ENCODE data around the gene DNAH6. TPM values are rescaled to one million over a fixed set of nuclear protein-coding genes. Genes with fewer than 3 reads are reported as not detected.
A peak's percentile ranks its signal among the peaks of the same experiment; 100 is the strongest.
"Not testable (repeated sequence)": the region's sequence is repeated elsewhere in the genome, so short reads cannot be mapped to it uniquely, and the experiment has no call there.

The DNAH6 gene
- total and polyA plus RNA-seq, 2 of the 13 experiments (the other 11 are each of a cell fraction or from before 2014, with no cell fraction given), result 0.01 TPM; not detected in 1

- ChIA-PET CTCF (ENCODE audit: low intra/inter-chr PET ratio, low total read pairs) (no interaction called here), POLR2A (no interaction called here)
- DNase-seq (ENCODE audit: low spot score) (no peak), FAIRE-seq (no peak), ATAC-seq (no peak)
- Histone ChIP-seq H3K4me3 (replicated peaks in 1 of 3; ENCODE audit: insufficient read depth in 1 of 3, low read depth in 2 of 3, low read length in 3 of 3) (no peak overlapping the region), H2AFZ (ENCODE audit: low read length) (no peak overlapping the region), H3K27me3 (ENCODE audit: control insufficient read depth in 1 of 2, insufficient read depth in 2 of 2, low read length in 2 of 2) (no peaks in the 10 kb centered on the region), H4K20me1 (ENCODE audit: insufficient read depth, low read length) (no peaks in the 10 kb centered on the region), H3K9me3 (ENCODE audit: low read length) (peaks cover 20% of the 10 kb centered on the region), H3K36me3 (replicated peaks in 1 of 2; ENCODE audit: control insufficient read depth in 1 of 2, insufficient read depth in 2 of 2, low read length in 2 of 2) (no peaks in the 10 kb centered on the region), H3K79me2 (ENCODE audit: insufficient read depth, low read length) (no peaks in the 10 kb centered on the region), H3K9ac (ENCODE audit: insufficient read depth, low read depth, low read length) (no peak overlapping the region), H3K4me2 (ENCODE audit: low read depth, low read length) (no peak overlapping the region), H3K4me1 (ENCODE audit: insufficient read depth, low read length) (no peaks in the 10 kb centered on the region), H3K27ac (ENCODE audit: extremely low read length, insufficient read depth, low read length) (no peak overlapping the region)
- 0% methylated on average over 1 of the region's 1 CpG for WGBS (ENCODE audit: low lambda C conversion rate)
- intact Hi-C loops (cut with micrococcal nuclease; ENCODE audit: unreplicated experiment), result no loop called here
- in situ Hi-C loops (cut with HindIII; ENCODE audit: extremely low pct_ligation_motif_present, low pct_unique_long_range_greater_than_20kb), result no loop called here
- TF ChIP-seq ZNF260 (CRISPR knock-in tag; IDR thresholded peaks at IDR 0.05; ENCODE audit: borderline replicate concordance, low read depth) (no peak), MAFF (IDR thresholded peaks at IDR 0.05; ENCODE audit: low read depth, low read length) (peak; percentile 23; the same call in 1 of the 2 replicates), MAFK (conservative IDR thresholded peaks at IDR 0.05 in 1 of 2, IDR thresholded peaks at IDR 0.05 in 1 of 2; ENCODE audit: low read length in 2 of 2) (peak; percentile 12 to 45; a peak in 2 of 4 replicates)
- no TSS peak for BruUV-seq (replicated peaks)
These were observed 254.0 kb downstream of the DNAH6 start for GRCh38 chr2:84770280-84770679.

- DNase-seq (ENCODE audit: low spot score) (no peak), ATAC-seq (no peak), FAIRE-seq (no peak)
- intact Hi-C loops (cut with micrococcal nuclease; ENCODE audit: unreplicated experiment) (no loop called here), in situ Hi-C loops (cut with HindIII; ENCODE audit: extremely low pct_ligation_motif_present, low pct_unique_long_range_greater_than_20kb) (no loop called here)
- ChIA-PET CTCF (ENCODE audit: low intra/inter-chr PET ratio, low total read pairs) (no interaction called here), POLR2A (no interaction called here)
- BruUV-seq (replicated peaks), result no TSS peak
- TF ChIP-seq HOXA3 (CRISPR knock-in tag; IDR thresholded peaks at IDR 0.05), result no peak
- no peak for TF ChIP-seq ZNF562 (CRISPR knock-in tag; IDR thresholded peaks at IDR 0.05; ENCODE audit: borderline replicate concordance)
- no peak for TF ChIP-seq NCOA5 (CRISPR knock-in tag; IDR thresholded peaks at IDR 0.05)
- H3K4me3 ChIP-seq (replicated peaks in 1 of 3; ENCODE audit: insufficient read depth in 1 of 3, low read depth in 2 of 3, low read length in 3 of 3), result no peak overlapping the region
- H3K79me2 ChIP-seq (ENCODE audit: insufficient read depth, low read length), result no peaks in the 10 kb centered on the region
- H3K27me3 ChIP-seq (ENCODE audit: control insufficient read depth in 1 of 2, insufficient read depth in 2 of 2, low read length in 2 of 2), result no peaks in the 10 kb centered on the region
- H3K9me3 ChIP-seq (ENCODE audit: low read length), result peaks cover 24% of the 10 kb centered on the region
- H3K36me3 ChIP-seq (replicated peaks in 1 of 2; ENCODE audit: control insufficient read depth in 1 of 2, insufficient read depth in 2 of 2, low read length in 2 of 2), result no peaks in the 10 kb centered on the region
- H4K20me1 ChIP-seq (ENCODE audit: insufficient read depth, low read length), result no peaks in the 10 kb centered on the region
- H3K4me2 ChIP-seq (ENCODE audit: low read depth, low read length), result no peak overlapping the region
- H3K4me1 ChIP-seq (ENCODE audit: insufficient read depth, low read length), result no peaks in the 10 kb centered on the region
- 2% methylated on average over 1 of the region's 1 CpG for WGBS (ENCODE audit: low lambda C conversion rate)
- H3K9ac ChIP-seq (ENCODE audit: insufficient read depth, low read depth, low read length), result no peak overlapping the region
- no peak overlapping the region for H3K27ac ChIP-seq (ENCODE audit: extremely low read length, insufficient read depth, low read length)
- H2AFZ ChIP-seq (ENCODE audit: low read length), result no peak overlapping the region
These were observed 255.0 kb downstream of the DNAH6 start for GRCh38 chr2:84771251-84771650.

- H3K79me2 ChIP-seq (ENCODE audit: insufficient read depth, low read length); intact Hi-C loops (cut with micrococcal nuclease; ENCODE audit: unreplicated experiment); H3K9ac ChIP-seq (ENCODE audit: insufficient read depth, low read depth, low read length); POLR2A ChIA-PET; CTCF ChIA-PET (ENCODE audit: low intra/inter-chr PET ratio, low total read pairs); FAIRE-seq; H4K20me1 ChIP-seq (ENCODE audit: insufficient read depth, low read length); H3K4me1 ChIP-seq (ENCODE audit: insufficient read depth, low read length); H2AFZ ChIP-seq (ENCODE audit: low read length); H3K27me3 ChIP-seq (ENCODE audit: control insufficient read depth in 1 of 2, insufficient read depth in 2 of 2, low read length in 2 of 2); in situ Hi-C loops (cut with HindIII; ENCODE audit: extremely low pct_ligation_motif_present, low pct_unique_long_range_greater_than_20kb); BruUV-seq (replicated peaks); H3K27ac ChIP-seq (ENCODE audit: extremely low read length, insufficient read depth, low read length); H3K36me3 ChIP-seq (replicated peaks in 1 of 2; ENCODE audit: control insufficient read depth in 1 of 2, insufficient read depth in 2 of 2, low read length in 2 of 2); H3K4me2 ChIP-seq (ENCODE audit: low read depth, low read length); DNase-seq (ENCODE audit: low spot score); ATAC-seq; H3K4me3 ChIP-seq (replicated peaks in 1 of 3; ENCODE audit: insufficient read depth in 1 of 3, low read depth in 2 of 3, low read length in 3 of 3): not testable (repeated sequence)
- H3K9me3 ChIP-seq (ENCODE audit: low read length), result peaks cover 24% of the 10 kb centered on the region
- 2% methylated on average over 3 of the region's 3 CpGs for WGBS (ENCODE audit: low lambda C conversion rate)
These were observed 257.3 kb downstream of the DNAH6 start for GRCh38 chr2:84773562-84773961.
